Muscle layer of colon (tissue), 2 donors: ENCODE results near the gene MSL1.

ENCODE experiments used
- H3K27ac ChIP-seq: one replicate; pipeline ENCODE4 v1.7.0; 2013; ENCODE audit warnings: low read depth, mild to moderate bottlenecking, low read length, moderate library complexity
- H3K27me3 ChIP-seq, 2 donors: one replicate each; pipeline ENCODE4 v1.7.0; 2013; ENCODE audit warnings: low read length in 2 of 2, mild to moderate bottlenecking in 2 of 2; ENCODE audit not compliant: insufficient read depth in 2 of 2, control insufficient read depth in 1 of 2
- H3K36me3 ChIP-seq: one replicate; pipeline ENCODE4 v1.7.0; 2013; ENCODE audit warnings: mild to moderate bottlenecking, low read length; ENCODE audit not compliant: insufficient read depth
- H3K4me1 ChIP-seq: one replicate; pipeline ENCODE4 v1.7.0; 2013; ENCODE audit warnings: mild to moderate bottlenecking, low read length; ENCODE audit not compliant: insufficient read depth
- H3K4me3 ChIP-seq, 2 donors: one replicate each; pipeline ENCODE4 v1.7.0; 2013; ENCODE audit warnings: low read length in 2 of 2, low read depth in 1 of 2, mild to moderate bottlenecking in 1 of 2, moderate library complexity in 1 of 2
- H3K9ac ChIP-seq: one replicate; pipeline ENCODE4 v1.7.0; 2013; ENCODE audit warnings: low read length
- H3K9me3 ChIP-seq: one replicate; pipeline ENCODE4 v1.7.0; 2013; ENCODE audit warnings: mild to moderate bottlenecking, low read length
- donor health status: abdominal sarcoma.
- donor health status: Adenocarcinoma of cecum.

MSL1 gene

DNA sequence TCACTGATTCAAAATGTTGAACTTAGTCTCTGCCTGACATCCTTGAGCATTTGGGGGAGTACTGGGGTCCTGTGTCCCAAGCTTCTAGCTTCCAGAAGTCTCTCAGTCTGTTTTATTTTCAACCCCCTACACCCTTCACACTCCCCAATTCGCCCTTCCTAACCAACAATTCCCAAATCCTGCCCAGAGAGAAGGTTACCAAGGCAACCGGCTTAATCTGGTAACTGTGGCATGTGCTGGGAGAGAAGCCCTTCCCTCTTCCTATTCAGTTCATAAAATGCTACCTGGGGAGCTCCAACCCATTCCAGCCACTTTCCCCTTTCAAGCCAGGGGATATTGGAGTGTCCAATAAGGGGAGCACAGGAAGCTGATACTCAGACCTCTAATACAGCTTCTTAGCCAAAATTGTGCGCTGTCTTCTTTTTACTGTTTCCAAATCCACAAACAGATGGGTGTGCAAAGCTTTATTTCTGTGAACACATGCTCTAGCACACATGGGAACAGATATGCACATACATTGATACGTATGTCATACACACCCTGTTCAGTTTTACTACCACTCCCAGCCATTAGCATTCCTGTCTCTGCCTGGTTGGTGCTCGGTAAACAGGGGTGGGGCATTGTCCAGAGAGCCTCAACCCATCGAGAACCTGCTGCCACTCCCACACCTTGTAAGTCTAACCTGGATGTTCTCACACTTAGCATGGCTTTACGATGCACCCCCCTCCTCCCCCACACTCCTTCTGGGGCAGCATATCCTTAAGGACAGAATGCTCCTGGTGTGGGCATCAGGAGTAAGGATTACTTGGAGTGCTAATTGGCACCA is 54.4 kb downstream of the MSL1 start:
- H3K9me3 ChIP-seq: no peaks in the 10 kb centered on the region
- peaks cover 6% of the 10 kb centered on the region for H3K4me1 ChIP-seq
- peaks cover 0 to 4% of the 10 kb centered on the region in 2 donors for H3K27me3 ChIP-seq
- H3K4me3 ChIP-seq: no peak overlapping the region
- H3K36me3 ChIP-seq: peaks cover 36% of the 10 kb centered on the region
- no peak overlapping the region for H3K27ac ChIP-seq
- no peak overlapping the region for H3K9ac ChIP-seq

DNA sequence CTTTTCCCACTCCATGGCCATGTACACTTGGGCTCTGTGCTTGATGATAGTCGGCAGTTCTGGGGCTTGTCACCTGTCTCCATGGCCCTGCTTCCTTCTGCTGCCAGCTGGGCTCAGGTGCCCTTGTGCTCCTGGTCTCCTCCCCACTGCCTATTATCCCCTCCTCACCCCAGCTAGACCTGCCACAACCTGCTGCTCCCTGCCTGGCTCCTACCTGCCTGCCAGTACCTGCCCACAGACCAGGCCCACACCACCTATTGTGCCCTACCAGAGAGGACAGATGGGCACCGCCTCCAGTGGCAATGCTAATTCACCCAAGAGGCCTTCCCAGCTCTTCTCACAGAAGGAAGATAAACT is 55.0 kb downstream of the MSL1 start:
- Histone ChIP-seq H3K4me1 (peaks cover 6% of the 10 kb centered on the region), H3K27me3 (peaks cover 0 to 4% of the 10 kb centered on the region in 2 donors), H3K9ac (no peak overlapping the region), H3K9me3 (no peaks in the 10 kb centered on the region), H3K27ac (no peak overlapping the region), H3K36me3 (peaks cover 30% of the 10 kb centered on the region), H3K4me3 (no peak overlapping the region)

DNA sequence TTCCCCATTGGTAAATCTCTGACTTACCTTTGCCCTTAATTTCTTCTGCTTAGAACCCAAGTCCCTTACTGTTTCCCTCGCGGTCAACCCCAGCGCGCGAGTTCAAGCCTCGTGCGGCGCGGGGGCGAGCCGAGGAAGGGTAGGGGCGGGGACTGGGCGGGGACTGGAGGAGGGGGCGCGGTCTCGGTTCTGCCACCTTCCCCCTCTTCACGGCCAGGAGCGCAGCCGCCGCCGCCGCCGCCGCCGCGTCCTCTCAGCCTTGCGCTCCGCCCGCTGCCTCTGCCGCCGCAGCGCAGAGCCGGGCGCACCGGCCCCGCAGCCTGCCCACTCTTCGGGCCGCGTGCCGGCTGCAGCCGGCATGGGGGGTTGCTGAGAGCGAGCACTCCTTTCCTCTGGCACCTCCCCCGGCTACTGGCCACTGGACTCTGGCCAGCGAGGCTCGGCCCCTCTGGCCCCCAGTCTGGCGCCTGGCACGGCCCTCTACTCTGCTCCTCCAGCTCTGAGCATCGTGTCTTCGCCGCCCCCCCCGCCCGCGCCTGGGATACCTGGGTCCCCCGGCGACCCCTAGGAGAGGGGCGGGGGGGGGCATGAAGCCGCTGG is 55.6 kb downstream of the MSL1 start, which contains the start of gene RAPGEFL1:
TSS of gene RAPGEFL1 (plus strand) at position 196 of the 600 bp plus-strand sequence. CDS start at position 588, 392 bp downstream.
- H3K36me3 ChIP-seq: peaks cover 23% of the 10 kb centered on the region
- H3K27me3 ChIP-seq: peaks cover 0 to 4% of the 10 kb centered on the region in 2 donors
- H3K27ac ChIP-seq: no peak within 1 kb of the TSS

DNA sequence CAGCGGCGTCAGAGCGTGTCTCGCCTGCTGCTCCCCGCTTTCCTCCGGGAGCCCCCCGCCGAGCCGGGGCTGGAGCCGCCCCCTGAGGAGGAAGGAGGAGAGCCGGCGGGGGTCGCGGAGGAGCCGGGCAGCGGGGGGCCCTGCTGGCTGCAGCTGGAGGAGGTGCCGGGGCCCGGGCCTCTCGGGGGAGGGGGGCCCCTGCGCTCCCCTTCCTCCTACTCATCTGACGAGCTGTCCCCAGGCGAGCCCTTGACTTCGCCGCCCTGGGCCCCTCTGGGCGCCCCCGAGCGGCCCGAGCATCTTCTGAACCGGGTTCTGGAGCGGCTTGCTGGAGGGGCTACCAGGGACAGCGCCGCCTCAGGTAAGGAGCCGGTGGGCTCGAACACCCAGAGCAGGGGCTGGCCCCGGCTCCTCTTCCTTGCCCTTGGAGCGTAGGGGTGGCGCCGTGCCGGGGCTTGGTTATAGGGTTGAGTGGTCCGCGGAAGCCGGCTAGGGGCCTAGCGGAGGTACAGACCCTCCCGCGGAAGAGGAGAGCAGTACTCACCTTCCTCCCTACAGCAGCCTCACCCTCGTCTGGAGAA is 56.3 kb downstream of the MSL1 start:
- no peak overlapping the region for H3K27ac ChIP-seq
- peaks cover 19% of the 10 kb centered on the region for H3K36me3 ChIP-seq
- H3K4me3 ChIP-seq: peak overlapping the region in 1 of 2 donors; percentile 83
- peaks cover 6% of the 10 kb centered on the region for H3K4me1 ChIP-seq
- no peaks in the 10 kb centered on the region for H3K9me3 ChIP-seq
- H3K27me3 ChIP-seq: peaks cover 0 to 4% of the 10 kb centered on the region in 2 donors
- H3K9ac ChIP-seq: no peak overlapping the region

More for the DNA sequence above, 55.6 kb downstream of the MSL1 start, which contains the start of gene RAPGEFL1:
- Histone ChIP-seq H3K4me3 (peak within 1 kb of the TSS in 1 of 2 donors; percentile 83), H3K9me3 (no peaks in the 10 kb centered on the region), H3K4me1 (peaks cover 6% of the 10 kb centered on the region), H3K9ac (no peak within 1 kb of the TSS)

DNA sequence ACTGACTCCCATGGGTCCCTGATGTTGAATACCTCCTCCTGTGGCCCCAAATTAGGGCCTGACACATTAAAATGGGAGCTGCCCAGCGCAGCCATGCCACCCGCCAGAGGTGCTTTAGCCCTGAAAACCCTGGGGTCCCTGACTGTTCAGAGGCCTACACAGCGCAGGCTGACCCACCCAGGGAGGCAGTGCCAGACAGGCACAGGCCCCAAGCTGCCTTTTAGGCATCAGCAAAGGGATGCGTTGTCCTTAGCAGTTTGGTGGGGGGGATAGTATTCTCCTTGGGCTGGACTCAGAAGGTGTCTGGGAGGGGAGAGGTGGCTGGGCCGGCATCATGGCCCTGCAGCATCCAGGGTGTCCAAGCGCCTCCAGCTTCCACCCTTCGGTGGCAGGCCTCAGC is 56.9 kb downstream of the MSL1 start:
- no peak overlapping the region for H3K4me3 ChIP-seq
- H3K9ac ChIP-seq: no peak overlapping the region
- H3K36me3 ChIP-seq: peaks cover 14% of the 10 kb centered on the region
- H3K9me3 ChIP-seq: no peaks in the 10 kb centered on the region
- peaks cover 6% of the 10 kb centered on the region for H3K4me1 ChIP-seq
- H3K27me3 ChIP-seq: peaks cover 0 to 4% of the 10 kb centered on the region in 2 donors
- no peak overlapping the region for H3K27ac ChIP-seq

DNA sequence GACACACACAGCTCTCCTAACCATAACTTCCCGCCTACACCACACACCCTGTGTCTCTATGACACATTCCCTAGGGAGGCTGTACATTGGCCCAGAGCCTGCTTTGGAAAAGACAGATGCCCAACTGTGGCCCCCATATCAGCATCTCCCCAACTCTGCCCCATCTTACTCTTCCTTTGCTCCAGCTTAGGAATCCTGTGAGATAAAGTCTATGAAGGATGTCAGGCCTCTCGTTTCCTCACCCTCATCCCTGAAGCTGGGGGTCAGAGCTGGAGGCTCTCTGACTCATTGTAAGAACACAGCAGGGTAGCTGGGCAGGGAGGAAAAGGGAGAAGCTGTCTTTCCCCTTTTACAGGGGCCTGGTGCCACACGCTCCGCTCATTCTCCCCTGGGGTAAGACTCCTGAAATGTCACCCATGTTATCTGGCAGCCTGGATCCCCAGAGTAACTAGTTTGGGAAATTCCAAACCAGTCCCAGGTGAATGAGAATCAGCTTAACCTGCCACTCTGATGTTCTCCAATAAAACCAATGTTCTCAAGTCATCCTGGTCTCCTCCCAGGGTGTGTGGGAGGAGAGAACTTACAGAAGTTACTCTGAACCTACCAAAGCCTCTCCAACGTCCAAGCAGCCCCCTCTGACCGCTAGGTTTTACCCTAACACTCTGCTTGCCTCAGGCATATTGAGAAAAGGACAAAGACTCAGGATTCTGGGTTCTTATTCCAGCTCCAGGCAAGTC is 58.3 kb downstream of the MSL1 start:
- Histone ChIP-seq H3K4me3 (no peak overlapping the region), H3K27me3 (peaks cover 0 to 4% of the 10 kb centered on the region in 2 donors), H3K27ac (no peak overlapping the region), H3K9me3 (no peaks in the 10 kb centered on the region), H3K36me3 (peaks cover 10% of the 10 kb centered on the region), H3K9ac (no peak overlapping the region), H3K4me1 (peaks cover 6% of the 10 kb centered on the region)

DNA sequence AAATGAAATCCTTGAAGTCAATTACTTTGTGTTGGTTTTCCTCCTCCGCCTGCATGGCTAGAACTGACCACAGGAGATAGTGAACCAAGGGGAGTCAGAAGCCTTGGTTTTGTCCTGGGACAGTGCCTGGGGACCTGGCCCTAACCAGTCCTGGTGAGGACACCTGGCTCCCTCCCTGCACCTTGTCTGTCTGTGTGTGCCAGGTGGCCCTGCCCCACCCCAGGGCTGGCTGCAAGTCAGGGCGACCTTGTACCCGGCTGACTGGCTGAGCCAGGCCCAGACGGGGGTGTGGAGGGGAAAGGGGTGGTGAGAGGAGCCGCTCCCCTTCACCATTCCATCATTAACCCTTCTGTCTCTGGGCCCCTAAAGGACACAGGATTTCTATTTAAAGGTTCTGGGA is 58.9 kb downstream of the MSL1 start:
- Histone ChIP-seq H3K36me3 (peaks cover 9% of the 10 kb centered on the region), H3K27ac (no peak overlapping the region), H3K4me1 (peaks cover 6% of the 10 kb centered on the region), H3K4me3 (no peak overlapping the region), H3K9me3 (no peaks in the 10 kb centered on the region), H3K9ac (no peak overlapping the region), H3K27me3 (peaks cover 0 to 4% of the 10 kb centered on the region in 2 donors)

DNA sequence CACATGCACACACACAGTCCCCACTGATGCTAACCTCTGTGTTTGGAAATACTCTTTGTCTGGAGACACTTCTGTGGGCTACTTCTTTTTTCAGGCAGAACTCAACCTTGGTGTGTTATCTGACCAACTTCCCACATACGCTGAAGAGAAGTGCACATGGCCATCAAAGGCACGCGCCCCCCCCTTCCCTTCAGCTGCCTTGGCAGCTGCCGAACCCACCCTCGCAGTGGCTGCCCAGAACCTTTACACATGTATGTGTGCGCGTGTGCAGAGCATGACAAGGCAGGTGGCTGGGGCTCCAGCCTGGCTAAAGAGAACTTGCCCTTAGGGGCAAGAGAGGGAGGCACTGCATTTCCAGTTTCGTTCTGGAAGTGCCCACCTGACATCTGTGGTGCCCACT is 59.4 kb downstream of the MSL1 start:
- Histone ChIP-seq H3K27me3 (peaks cover 0 to 4% of the 10 kb centered on the region in 2 donors), H3K4me1 (peaks cover 6% of the 10 kb centered on the region), H3K9ac (no peak overlapping the region), H3K4me3 (no peak overlapping the region), H3K36me3 (peaks cover 3% of the 10 kb centered on the region), H3K9me3 (no peaks in the 10 kb centered on the region), H3K27ac (no peak overlapping the region)

DNA sequence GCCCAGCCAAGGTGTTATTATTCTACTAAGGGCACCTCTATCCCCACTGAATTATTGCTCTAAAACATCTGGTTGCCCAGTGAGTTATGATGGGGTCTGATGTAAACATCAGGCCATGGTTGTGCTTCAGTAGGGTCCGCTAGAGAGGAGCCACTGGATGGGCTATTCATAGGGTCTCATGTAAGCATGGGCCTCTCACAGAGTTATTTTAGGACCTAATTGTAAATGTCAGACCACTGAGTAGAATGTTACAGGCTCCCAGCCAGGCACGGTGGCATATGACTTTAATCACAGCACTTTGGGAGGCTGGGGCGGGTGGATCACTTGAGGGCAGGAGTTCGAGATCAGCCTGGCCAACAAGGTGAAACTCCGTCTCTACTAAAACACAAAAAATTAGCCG is 60.8 kb downstream of the MSL1 start:
- H3K27ac ChIP-seq: no peak overlapping the region
- H3K9ac ChIP-seq: no peak overlapping the region
- H3K4me3 ChIP-seq: no peak overlapping the region
- H3K4me1 ChIP-seq: no peaks in the 10 kb centered on the region
- peaks cover 0 to 4% of the 10 kb centered on the region in 2 donors for H3K27me3 ChIP-seq
- no peaks in the 10 kb centered on the region for H3K9me3 ChIP-seq
- H3K36me3 ChIP-seq: no peaks in the 10 kb centered on the region
